HFFc6 (cell line): ENCODE results near the gene RHOB. TPM values are rescaled to one million over a fixed set of nuclear protein-coding genes. Genes with fewer than 3 reads are reported as not detected.

ENCODE experiments used
- DNase-seq: peaks from one replicate; pipeline ENCODE4 v3.0.0-alpha.2; 2018
- H3K27ac Mint-ChIP-seq: 2 replicates; pipeline ENCODE4 v1.8.0; 2020; ENCODE audit warnings: mild to moderate bottlenecking, mixed read lengths
- H3K27me3 Mint-ChIP-seq: 2 replicates; pipeline ENCODE4 v1.8.0; 2021; ENCODE audit warnings: mild to moderate bottlenecking, moderate library complexity, mixed read lengths; ENCODE audit not compliant: insufficient read depth
- H3K36me3 Mint-ChIP-seq: 2 replicates; pipeline ENCODE4 v1.8.0; 2021; ENCODE audit warnings: low read depth, mixed read lengths
- H3K4me1 Mint-ChIP-seq: 2 replicates; pipeline ENCODE4 v1.8.0; 2020; ENCODE audit warnings: low read depth, mixed read lengths
- H3K4me3 Mint-ChIP-seq: 2 replicates; pipeline ENCODE4 v1.8.0; 2020; ENCODE audit warnings: mild to moderate bottlenecking, moderate library complexity, mixed read lengths
- H3K9me3 Mint-ChIP-seq: 2 replicates; pipeline ENCODE4 v1.8.0; 2020; ENCODE audit warnings: mild to moderate bottlenecking, mixed read lengths
- CTCF ChIP-seq: fragments of 200-600 bp; sonication (generic); IDR thresholded peaks from 2 replicates; pipeline ENCODE4 v1.5.0; 2021; ENCODE audit warnings: antibody characterized with exemption, mild to moderate bottlenecking
- total RNA-seq, 6 experiments: library from RNA; stranded (reverse); fragmentation: NEBNext Ultra II Directional; extraction: Animal tissue kit (Norgen Biotek cat#: 25700); gene quantifications; 2 replicates in 1 of 6; 3 replicates in 5 of 6; pipeline ENCODE4 v1.2.3, GENCODE V29; 2021

RHOB gene
- total RNA-seq, 6 experiments from 2014 or later: 128 to 146 (median 133) TPM

DNA sequence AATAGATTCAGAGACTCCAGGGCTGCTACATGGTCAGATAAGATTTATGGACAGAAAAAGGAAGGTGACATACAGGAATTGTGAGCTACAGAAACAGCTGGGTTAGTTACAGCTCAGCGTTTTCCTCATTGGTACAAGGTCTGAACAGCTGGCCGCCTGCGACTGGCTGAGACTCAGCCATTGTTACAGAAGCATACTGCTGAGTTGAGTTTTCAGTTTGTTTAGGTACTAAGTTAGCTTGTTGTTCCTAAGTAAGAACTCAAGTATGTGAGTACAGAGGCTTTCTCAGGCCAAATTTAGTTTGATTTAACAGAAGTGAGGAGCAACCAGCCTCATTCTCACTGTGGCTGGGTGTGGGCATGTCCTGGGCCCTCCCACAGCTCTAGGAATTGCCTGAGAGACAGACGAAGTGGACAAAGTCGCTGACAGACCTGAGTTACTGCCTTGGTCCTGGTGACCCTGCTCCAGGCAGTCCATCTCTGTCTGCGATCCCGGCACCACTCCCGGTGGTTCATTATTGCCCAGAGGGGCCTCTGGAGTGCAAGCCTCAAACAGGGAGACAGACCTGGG is 27.8 kb upstream of the RHOB start:
- no peak for TF ChIP-seq CTCF
- no peak overlapping the region for H3K27ac Mint-ChIP-seq
- H3K36me3 Mint-ChIP-seq: no peaks in the 10 kb centered on the region
- no peaks in the 10 kb centered on the region for H3K9me3 Mint-ChIP-seq
- H3K27me3 Mint-ChIP-seq: peaks cover 6% of the 10 kb centered on the region
- no peak for DNase-seq
- H3K4me1 Mint-ChIP-seq: peaks cover 51% of the 10 kb centered on the region
- H3K4me3 Mint-ChIP-seq: no peak overlapping the region

GRCh38 chr2:20419752-20420151 is 27.1 kb upstream of the RHOB start:
- Mint-ChIP-seq H3K9me3 (no peaks in the 10 kb centered on the region), H3K27me3 (peaks cover 6% of the 10 kb centered on the region), H3K36me3 (no peaks in the 10 kb centered on the region), H3K4me1 (peaks cover 57% of the 10 kb centered on the region), H3K4me3 (no peak overlapping the region), H3K27ac (no peak overlapping the region)
- DNase-seq: no peak
- TF ChIP-seq CTCF: no peak

- Mint-ChIP-seq H3K27ac (0 out of 2 replicates have a peak overlapping the region, but pooled peaks have one; percentile 41), H3K9me3 (no peaks in the 10 kb centered on the region), H3K27me3 (peaks cover 6% of the 10 kb centered on the region), H3K4me3 (peak overlapping the region; percentile 11; the same call in 1 of the 2 replicates), H3K36me3 (no peaks in the 10 kb centered on the region), H3K4me1 (peaks cover 69% of the 10 kb centered on the region)
- no peak for TF ChIP-seq CTCF
- no peak for DNase-seq
These were observed 25.4 kb upstream of the RHOB start for GRCh38 chr2:20421336-20421987.

DNA sequence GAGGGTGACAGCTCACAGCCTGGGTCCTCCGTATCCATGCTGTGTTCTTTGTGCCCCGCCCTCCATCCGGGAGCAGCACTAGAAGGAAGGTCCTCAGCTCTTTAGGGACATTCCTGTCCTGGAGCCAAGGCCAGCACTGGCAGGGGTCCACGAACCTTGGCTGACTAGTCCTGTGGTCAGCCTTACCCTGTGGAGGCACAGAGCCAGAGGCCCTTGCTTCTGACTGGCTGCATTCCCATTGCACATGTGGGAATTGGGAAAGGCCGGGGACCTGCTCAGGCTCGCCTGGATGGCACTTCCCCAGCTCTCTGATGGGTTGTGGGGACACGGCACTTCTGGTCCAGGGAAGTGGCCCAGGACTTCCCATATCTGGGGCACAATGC is 24.9 kb upstream of the RHOB start:
- Mint-ChIP-seq H3K36me3 (no peaks in the 10 kb centered on the region), H3K27ac (peak overlapping the region; percentile 54; the same call in 1 of the 2 replicates), H3K27me3 (peaks cover 6% of the 10 kb centered on the region), H3K9me3 (no peaks in the 10 kb centered on the region), H3K4me1 (peaks cover 69% of the 10 kb centered on the region), H3K4me3 (peak overlapping the region; percentile 63)
- DNase-seq: peak; percentile 89
- no peak for TF ChIP-seq CTCF

GRCh38 chr2:20422402-20423271 is 24.2 kb upstream of the RHOB start:
- TF ChIP-seq CTCF: peak; percentile 53; the same call in 1 of the 2 replicates
- H3K9me3 Mint-ChIP-seq: no peaks in the 10 kb centered on the region
- no peaks in the 10 kb centered on the region for H3K36me3 Mint-ChIP-seq
- no peak for DNase-seq
- peaks cover 69% of the 10 kb centered on the region for H3K4me1 Mint-ChIP-seq
- H3K4me3 Mint-ChIP-seq: peak overlapping the region; percentile 63
- H3K27me3 Mint-ChIP-seq: peaks cover 6% of the 10 kb centered on the region
- H3K27ac Mint-ChIP-seq: peak overlapping the region; percentile 54; the same call in 1 of the 2 replicates
